Mucosa of rectum (tissue), 2 donors: Measurements from ENCODE around the gene EPHA3.

Experiments used
- H3K27ac ChIP-seq, 2 donors: one replicate each; pipeline ENCODE4 v1.7.0; 2013; ENCODE audit warnings: inconsistent platforms in 2 of 2, low read depth in 2 of 2, low read length in 2 of 2
- H3K27me3 ChIP-seq, 2 donors: one replicate each; pipeline ENCODE4 v1.7.0; 2013; ENCODE audit warnings: low read length in 2 of 2; ENCODE audit not compliant: control insufficient read depth in 2 of 2, insufficient read depth in 2 of 2
- H3K36me3 ChIP-seq, 2 donors: one replicate each; pipeline ENCODE4 v1.7.0; 2013; ENCODE audit warnings: low read length in 2 of 2; ENCODE audit not compliant: control insufficient read depth in 2 of 2, insufficient read depth in 2 of 2
- H3K4me1 ChIP-seq, 2 donors: one replicate each; pipeline ENCODE4 v1.7.0; 2013; ENCODE audit warnings: low read length in 2 of 2, mild to moderate bottlenecking in 1 of 2; ENCODE audit not compliant: control insufficient read depth in 2 of 2, insufficient read depth in 2 of 2
- H3K4me3 ChIP-seq, 2 donors: one replicate each; pipeline ENCODE4 v1.7.0; 2013; ENCODE audit warnings: low read length in 2 of 2
- H3K9ac ChIP-seq, 2 donors: one replicate each; pipeline ENCODE4 v1.7.0; 2013; ENCODE audit warnings: low read length in 2 of 2, low read depth in 1 of 2, mild to moderate bottlenecking in 1 of 2
- H3K9me3 ChIP-seq, 2 donors: one replicate each; pipeline ENCODE4 v1.7.0; 2013; ENCODE audit warnings: low read length in 2 of 2; ENCODE audit not compliant: control insufficient read depth in 2 of 2
- donor health status: healthy.
- donor health status: Normal muscosa, but diverticular disease.

Gene EPHA3

DNA sequence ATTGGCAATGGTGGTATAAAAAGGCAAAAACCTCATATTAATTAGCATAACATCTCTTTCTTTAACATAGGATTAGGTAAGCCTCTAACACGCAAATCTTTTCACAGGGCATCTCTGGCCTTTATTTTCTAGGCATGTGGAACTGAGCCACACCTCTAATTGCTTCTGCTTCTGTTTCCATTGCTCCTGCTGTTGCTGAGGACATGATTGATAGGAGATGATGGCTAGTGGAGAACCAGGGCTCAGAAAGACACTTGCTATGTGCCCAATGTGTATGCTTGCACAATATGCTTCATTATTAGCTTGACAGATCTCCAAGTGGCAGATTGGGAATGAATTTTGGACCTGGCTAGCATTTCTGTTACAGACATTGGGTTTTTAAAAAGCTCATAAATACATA lies 114.5 kb downstream of the EPHA3 start:
- Histone ChIP-seq H3K9me3 (no peaks in the 10 kb centered on the region), H3K36me3 (no peaks in the 10 kb centered on the region), H3K27ac (no peak overlapping the region)

DNA sequence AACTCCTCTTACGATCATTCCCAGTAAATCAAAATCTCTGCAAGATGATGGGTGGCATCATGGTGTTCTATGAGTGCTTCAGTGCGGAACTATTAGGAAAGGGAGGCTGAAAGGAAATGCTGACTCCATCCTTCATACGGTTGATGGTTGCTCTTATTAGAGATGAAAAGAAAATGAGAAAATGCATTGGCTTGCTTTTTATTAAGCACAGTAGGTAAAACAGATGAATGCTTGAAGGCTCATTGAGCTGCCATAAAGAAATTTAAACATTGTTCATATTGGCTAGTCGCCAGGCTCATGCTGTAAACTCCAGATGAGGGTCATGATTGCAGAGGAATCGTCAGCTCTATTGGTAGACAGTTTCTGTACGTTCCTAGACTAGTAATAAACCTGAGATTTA lies 115.8 kb downstream of the EPHA3 start:
- Histone ChIP-seq H3K9ac (no peak overlapping the region), H3K9me3 (no peaks in the 10 kb centered on the region), H3K4me3 (no peak overlapping the region), H3K27ac (no peak overlapping the region), H3K27me3 (no peaks in the 10 kb centered on the region), H3K36me3 (no peaks in the 10 kb centered on the region), H3K4me1 (no peaks in the 10 kb centered on the region)

More for the DNA sequence above, 114.5 kb downstream of the EPHA3 start:
- Histone ChIP-seq H3K4me3 (no peak overlapping the region), H3K27me3 (no peaks in the 10 kb centered on the region), H3K4me1 (no peaks in the 10 kb centered on the region), H3K9ac (no peak overlapping the region)

DNA sequence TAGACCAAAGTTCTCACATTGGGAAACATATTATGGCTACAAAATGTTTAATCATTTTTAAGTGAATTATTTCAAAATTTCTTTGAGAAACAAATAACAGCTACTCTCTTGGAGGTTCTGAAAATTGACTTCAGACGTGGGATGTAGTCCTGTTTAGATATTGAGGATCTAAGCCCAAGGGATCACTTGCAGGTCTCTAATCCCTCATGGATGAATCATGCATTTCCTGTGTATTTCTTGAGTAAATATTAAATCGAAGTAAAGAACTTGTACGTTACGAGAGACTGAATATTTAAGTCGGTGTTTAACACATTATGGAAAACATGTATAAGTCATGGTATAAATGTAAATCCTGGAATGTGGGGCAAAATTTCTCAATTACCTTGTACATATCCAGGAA lies 119.8 kb downstream of the EPHA3 start:
- no peak overlapping the region for H3K27ac ChIP-seq

DNA sequence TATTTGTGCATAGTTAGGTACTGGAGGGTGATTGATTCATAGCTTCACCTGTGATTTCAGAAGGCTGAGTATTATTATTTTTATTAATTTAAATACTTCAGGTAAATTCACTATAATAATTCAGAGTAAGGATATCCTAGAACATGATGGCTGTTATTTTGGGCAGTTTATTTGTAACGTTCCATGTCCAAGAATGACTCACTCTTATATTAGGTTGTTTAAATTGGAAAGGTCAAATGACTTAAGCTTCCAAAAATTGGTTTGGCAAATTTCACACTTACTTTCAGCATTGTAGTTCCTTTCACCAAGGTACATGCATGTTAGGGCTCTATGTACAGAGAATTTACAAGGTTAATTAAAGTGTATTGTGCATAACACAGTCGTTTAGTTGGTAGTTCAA lies 120.2 kb downstream of the EPHA3 start:
- no peak overlapping the region for H3K4me3 ChIP-seq
- no peaks in the 10 kb centered on the region for H3K36me3 ChIP-seq
- H3K4me1 ChIP-seq: no peaks in the 10 kb centered on the region
- H3K27me3 ChIP-seq: no peaks in the 10 kb centered on the region
- no peak overlapping the region for H3K27ac ChIP-seq
- no peak overlapping the region for H3K9ac ChIP-seq
- H3K9me3 ChIP-seq: no peaks in the 10 kb centered on the region

More for the DNA sequence above, 119.8 kb downstream of the EPHA3 start:
- Histone ChIP-seq H3K4me3 (no peak overlapping the region), H3K9me3 (no peaks in the 10 kb centered on the region), H3K9ac (no peak overlapping the region), H3K36me3 (no peaks in the 10 kb centered on the region), H3K27me3 (no peaks in the 10 kb centered on the region), H3K4me1 (no peaks in the 10 kb centered on the region)

DNA sequence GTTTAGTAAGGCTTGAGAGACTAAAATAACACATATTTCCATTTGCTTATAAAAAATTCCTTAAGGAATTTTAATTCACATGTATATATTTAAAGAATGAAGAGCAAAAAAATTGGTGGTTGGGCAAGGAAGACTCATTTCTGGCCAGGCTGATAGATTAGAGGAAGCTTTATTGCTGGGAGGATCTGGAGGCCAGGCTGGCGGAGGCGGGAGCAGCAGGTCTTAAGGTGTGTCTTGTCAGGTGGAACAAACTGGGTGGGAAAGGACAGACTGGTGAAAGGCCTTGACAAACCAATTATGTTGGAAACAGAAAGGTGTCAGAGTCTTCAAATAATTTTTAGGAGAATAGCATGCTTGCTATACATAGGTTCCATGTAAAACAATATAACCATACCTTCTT lies 124.7 kb downstream of the EPHA3 start:
- H3K27ac ChIP-seq: no peak overlapping the region
- no peaks in the 10 kb centered on the region for H3K36me3 ChIP-seq
- H3K4me3 ChIP-seq: no peak overlapping the region
- no peaks in the 10 kb centered on the region for H3K4me1 ChIP-seq
- no peaks in the 10 kb centered on the region for H3K27me3 ChIP-seq
- H3K9me3 ChIP-seq: no peaks in the 10 kb centered on the region
- H3K9ac ChIP-seq: no peak overlapping the region

DNA sequence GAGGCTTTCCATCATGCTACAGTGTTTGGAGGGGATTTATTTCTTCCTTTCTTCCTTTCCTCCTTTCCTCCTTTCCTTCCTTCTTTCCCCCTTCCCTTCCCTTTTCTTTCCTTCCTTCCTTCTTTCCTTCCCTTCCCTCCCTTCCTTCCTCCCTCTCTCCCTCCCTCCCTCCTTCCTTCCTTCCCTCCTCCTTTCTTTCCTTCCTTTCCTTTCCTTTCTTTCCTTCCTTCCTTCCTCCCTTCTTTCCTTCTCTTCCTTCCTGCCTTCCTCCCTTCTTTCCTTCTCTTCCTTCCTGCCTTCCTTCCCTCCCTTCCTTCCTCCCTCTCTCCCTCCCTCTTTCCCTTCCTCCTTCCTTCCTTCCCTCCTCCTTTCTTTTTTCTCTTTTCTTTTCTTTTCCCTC lies 127.2 kb downstream of the EPHA3 start:
- Histone ChIP-seq H3K9me3 (no peaks in the 10 kb centered on the region), H3K27ac (no peak overlapping the region), H3K4me3 (no peak overlapping the region), H3K36me3 (no peaks in the 10 kb centered on the region), H3K27me3 (no peaks in the 10 kb centered on the region), H3K9ac (no peak overlapping the region), H3K4me1 (no peaks in the 10 kb centered on the region)

DNA sequence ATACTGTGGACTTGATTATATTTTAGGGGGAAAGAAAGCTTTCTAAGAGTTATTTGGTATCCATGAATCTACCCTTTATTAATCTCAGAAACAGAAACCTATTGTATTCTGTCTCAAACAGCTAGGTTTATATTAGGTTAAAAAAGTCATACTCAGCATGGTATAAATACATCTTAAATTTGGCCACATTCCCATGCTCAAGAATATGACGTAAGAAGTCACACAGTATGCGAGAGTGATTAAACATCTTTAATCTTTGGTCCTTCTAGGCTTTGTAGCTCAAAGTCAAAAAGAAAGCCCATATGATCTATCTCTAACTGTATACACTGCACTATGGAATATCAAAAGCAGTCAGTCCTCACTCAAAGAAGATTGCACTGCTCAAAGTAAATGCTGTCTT lies 131.4 kb downstream of the EPHA3 start:
- Histone ChIP-seq H3K4me3 (no peak overlapping the region), H3K27ac (no peak overlapping the region), H3K27me3 (no peaks in the 10 kb centered on the region), H3K9ac (no peak overlapping the region), H3K4me1 (no peaks in the 10 kb centered on the region), H3K36me3 (no peaks in the 10 kb centered on the region), H3K9me3 (no peaks in the 10 kb centered on the region)

DNA sequence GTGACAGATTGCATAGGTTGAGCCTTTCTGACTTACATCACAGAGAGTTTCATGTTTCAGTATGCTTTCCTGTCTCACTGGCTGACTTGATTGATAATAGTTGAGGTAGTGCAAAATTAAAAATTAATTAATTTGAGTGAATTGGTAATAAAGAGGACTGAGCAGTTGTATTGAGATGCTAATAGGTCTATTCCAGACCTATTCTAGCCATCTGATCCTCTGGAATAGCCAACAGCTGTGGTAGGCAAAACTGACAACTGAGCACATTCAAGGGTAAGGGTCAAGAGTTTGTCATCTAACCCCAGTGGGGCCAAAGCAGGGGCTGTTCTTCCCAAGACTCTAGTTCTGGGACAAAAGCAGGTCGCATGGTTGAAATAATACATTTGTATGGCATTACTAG lies 132.4 kb downstream of the EPHA3 start:
- H3K4me1 ChIP-seq: no peaks in the 10 kb centered on the region
- no peaks in the 10 kb centered on the region for H3K36me3 ChIP-seq
- no peaks in the 10 kb centered on the region for H3K27me3 ChIP-seq
- H3K9me3 ChIP-seq: no peaks in the 10 kb centered on the region
- H3K27ac ChIP-seq: no peak overlapping the region
- no peak overlapping the region for H3K9ac ChIP-seq
- H3K4me3 ChIP-seq: no peak overlapping the region

DNA sequence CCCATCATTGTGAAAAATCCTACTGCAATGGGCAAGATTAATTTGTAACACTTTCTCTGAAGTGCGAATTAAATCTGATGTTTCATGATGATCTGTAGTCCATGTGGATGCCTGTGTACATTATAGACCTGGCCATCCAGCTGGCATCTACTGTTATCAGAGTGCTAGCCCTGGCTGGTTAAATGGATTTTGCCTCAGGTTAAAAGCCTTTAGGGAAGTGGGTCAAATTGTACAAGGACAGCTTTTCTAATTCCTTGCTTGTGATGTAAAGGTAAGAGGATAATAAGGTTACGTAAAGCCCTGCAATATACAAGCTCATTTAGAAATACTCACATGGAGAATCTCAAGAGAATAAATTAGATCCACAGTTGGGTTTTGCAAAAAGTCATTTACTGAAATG lies 138.2 kb downstream of the EPHA3 start:
- H3K4me1 ChIP-seq: no peaks in the 10 kb centered on the region
- H3K9ac ChIP-seq: no peak overlapping the region
- H3K4me3 ChIP-seq: no peak overlapping the region
- H3K36me3 ChIP-seq: no peaks in the 10 kb centered on the region
- H3K27ac ChIP-seq: no peak overlapping the region
- H3K9me3 ChIP-seq: no peaks in the 10 kb centered on the region
- H3K27me3 ChIP-seq: no peaks in the 10 kb centered on the region

DNA sequence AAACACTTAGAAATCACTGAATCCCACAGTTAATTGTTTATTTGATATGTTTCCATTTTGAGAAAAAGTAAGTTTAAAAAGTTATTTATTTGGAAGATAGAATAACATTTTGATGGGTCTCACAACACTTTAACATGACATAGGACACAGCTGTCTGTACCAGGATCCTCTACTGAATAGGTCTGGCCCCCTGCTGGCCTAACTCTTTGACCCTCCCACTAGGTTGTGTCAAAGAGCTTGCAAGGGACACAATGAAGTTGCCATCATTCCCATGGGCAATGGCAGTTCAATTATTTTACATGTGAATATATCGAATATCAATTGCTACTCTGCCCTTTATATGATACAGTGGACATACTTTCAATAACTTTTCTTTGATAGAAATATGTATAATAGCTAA lies 138.9 kb downstream of the EPHA3 start:
- Histone ChIP-seq H3K36me3 (no peaks in the 10 kb centered on the region), H3K4me3 (no peak overlapping the region), H3K27ac (no peak overlapping the region), H3K9me3 (no peaks in the 10 kb centered on the region), H3K4me1 (no peaks in the 10 kb centered on the region), H3K27me3 (no peaks in the 10 kb centered on the region), H3K9ac (no peak overlapping the region)

DNA sequence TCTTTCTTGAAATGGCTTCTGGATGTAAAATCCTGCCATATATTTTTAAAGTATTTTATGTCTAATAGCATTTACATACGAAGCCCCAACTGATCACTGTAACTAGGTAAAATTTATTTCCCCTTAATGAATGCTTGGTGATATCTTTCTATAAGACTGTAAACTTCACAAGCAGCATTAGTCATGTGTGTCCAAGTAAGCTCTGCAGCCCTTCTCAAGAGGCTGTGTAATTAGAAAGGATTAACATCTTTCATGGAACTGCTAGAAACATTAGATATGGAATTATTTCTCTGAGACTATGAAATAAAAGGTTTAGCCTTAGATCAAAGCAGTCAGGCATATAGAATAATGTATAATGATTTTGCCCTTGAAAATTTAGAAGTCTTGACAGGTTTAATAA lies 143.3 kb downstream of the EPHA3 start:
- no peak overlapping the region for H3K9ac ChIP-seq
- H3K36me3 ChIP-seq: no peaks in the 10 kb centered on the region
- H3K27me3 ChIP-seq: no peaks in the 10 kb centered on the region
- H3K9me3 ChIP-seq: no peaks in the 10 kb centered on the region
- no peaks in the 10 kb centered on the region for H3K4me1 ChIP-seq
- H3K4me3 ChIP-seq: no peak overlapping the region
- no peak overlapping the region for H3K27ac ChIP-seq
